Smooth muscle cell (in vitro differentiated cells): ENCODE results near the gene PCDHGA1. TPM values are rescaled to one million over a fixed set of nuclear protein-coding genes. Genes with fewer than 3 reads are reported as not detected.

ENCODE experiments used
- DNase-seq: peaks from one replicate; lab custom pipeline; 2025; ENCODE audit not compliant: unreplicated experiment; lab: John Stamatoyannopoulos, UW
- H2AFZ ChIP-seq: fragments of 200-600 bp; sonication (generic); 2 replicates; pipeline ENCODE4 v1.6.0; 2016; ENCODE audit warnings: antibody characterized with exemption, low read depth, mild to moderate bottlenecking
- H3F3A ChIP-seq: fragments of 200-600 bp; sonication (generic); 2 replicates; pipeline ENCODE4 v1.6.0; 2017; ENCODE audit warnings: antibody characterized with exemption, low read depth
- H3K27ac ChIP-seq: fragments of 200-600 bp; sonication (generic); 2 replicates; pipeline ENCODE4 v1.5.1; 2016; ENCODE audit warnings: low read depth, mild to moderate bottlenecking
- H3K27me3 ChIP-seq: fragments of 200-600 bp; sonication (generic); 2 replicates; pipeline ENCODE4 v1.6.1; 2016; ENCODE audit warnings: low read depth, mild to moderate bottlenecking
- H3K36me3 ChIP-seq: fragments of 200-600 bp; sonication (generic); 2 replicates; pipeline ENCODE4 v1.5.1; 2016; ENCODE audit warnings: low read depth
- H3K4me1 ChIP-seq: fragments of 200-600 bp; sonication (generic); 2 replicates; pipeline ENCODE4 v1.5.1; 2016; ENCODE audit warnings: low read depth
- H3K4me2 ChIP-seq: fragments of 200-600 bp; sonication (generic); 2 replicates; pipeline ENCODE4 v1.6.0; 2016; ENCODE audit warnings: mild to moderate bottlenecking
- H3K4me3 ChIP-seq: fragments of 200-600 bp; sonication (generic); 2 replicates; pipeline ENCODE4 v1.5.1; 2016; ENCODE audit warnings: mild to moderate bottlenecking
- H3K79me2 ChIP-seq: fragments of 200-600 bp; sonication (generic); 2 replicates; pipeline ENCODE4 v1.6.0; 2016; ENCODE audit warnings: low read depth, mild to moderate bottlenecking
- H3K9ac ChIP-seq: fragments of 200-600 bp; sonication (generic); 2 replicates; pipeline ENCODE4 v1.6.0; 2016; ENCODE audit warnings: low read depth
- H3K9me3 ChIP-seq: fragments of 200-600 bp; sonication (generic); replicated peaks from 2 replicates; pipeline ENCODE4 v1.5.1; 2016; ENCODE audit warnings: low read depth
- H4K20me1 ChIP-seq: fragments of 200-600 bp; sonication (generic); 2 replicates; pipeline ENCODE4 v1.6.0; 2016; ENCODE audit warnings: low read depth
- WGBS: methylation state at CpG from one replicate; pipeline ENCODE4 v1.1.7; 2016; ENCODE audit warnings: low lambda C conversion rate; 5-methylcytosine and 5-hydroxymethylcytosine counted together
- polyA plus RNA-seq: library from polyadenylated mRNA; unstranded; fragments of >200 nt; fragmentation: Nextera tagmentation; extraction: Ambion mirVana; gene quantifications from 2 replicates; pipeline ENCODE4 v1.2.1, GENCODE V29; 2016
- total RNA-seq: library from RNA; depleted of rRNA; stranded (reverse); fragments of >200 nt; gene quantifications from 2 replicates; pipeline ENCODE4 v1.2.3, GENCODE V29; 2014
- TF ChIP-seq, protein P1 (sequence below): fragments of 200-600 bp; sonication (generic); IDR thresholded peaks from 2 replicates; pipeline ENCODE4 v1.5.1; 2017; ENCODE audit warnings: borderline replicate concordance, mild to moderate bottlenecking, antibody characterized with exemption; ENCODE audit not compliant: insufficient read depth, poor library complexity, severe bottlenecking

PCDHGA1 gene
- total and polyA plus RNA-seq, 2 experiments from 2014 or later: 0.05 to 0.63 TPM

GRCh38 chr5:141360685-141361084 lies 30.4 kb downstream of the PCDHGA1 start:
- no peaks in the 10 kb centered on the region for H3K36me3 ChIP-seq
- no peak for DNase-seq
- no peaks in the 10 kb centered on the region for H3K27me3 ChIP-seq
- H3F3A ChIP-seq: no peaks in the 10 kb centered on the region
- no peak overlapping the region for H3K4me2 ChIP-seq
- TF ChIP-seq, protein P1, sequence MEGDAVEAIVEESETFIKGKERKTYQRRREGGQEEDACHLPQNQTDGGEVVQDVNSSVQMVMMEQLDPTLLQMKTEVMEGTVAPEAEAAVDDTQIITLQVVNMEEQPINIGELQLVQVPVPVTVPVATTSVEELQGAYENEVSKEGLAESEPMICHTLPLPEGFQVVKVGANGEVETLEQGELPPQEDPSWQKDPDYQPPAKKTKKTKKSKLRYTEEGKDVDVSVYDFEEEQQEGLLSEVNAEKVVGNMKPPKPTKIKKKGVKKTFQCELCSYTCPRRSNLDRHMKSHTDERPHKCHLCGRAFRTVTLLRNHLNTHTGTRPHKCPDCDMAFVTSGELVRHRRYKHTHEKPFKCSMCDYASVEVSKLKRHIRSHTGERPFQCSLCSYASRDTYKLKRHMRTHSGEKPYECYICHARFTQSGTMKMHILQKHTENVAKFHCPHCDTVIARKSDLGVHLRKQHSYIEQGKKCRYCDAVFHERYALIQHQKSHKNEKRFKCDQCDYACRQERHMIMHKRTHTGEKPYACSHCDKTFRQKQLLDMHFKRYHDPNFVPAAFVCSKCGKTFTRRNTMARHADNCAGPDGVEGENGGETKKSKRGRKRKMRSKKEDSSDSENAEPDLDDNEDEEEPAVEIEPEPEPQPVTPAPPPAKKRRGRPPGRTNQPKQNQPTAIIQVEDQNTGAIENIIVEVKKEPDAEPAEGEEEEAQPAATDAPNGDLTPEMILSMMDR: no peak
- H3K27ac ChIP-seq: no peak overlapping the region
- no peak overlapping the region for H2AFZ ChIP-seq
- no peaks in the 10 kb centered on the region for H4K20me1 ChIP-seq
- no peaks in the 10 kb centered on the region for H3K79me2 ChIP-seq
- H3K4me3 ChIP-seq: no peak overlapping the region
- H3K9ac ChIP-seq: no peak overlapping the region
- H3K4me1 ChIP-seq: no peaks in the 10 kb centered on the region
- peaks cover 6% of the 10 kb centered on the region for H3K9me3 ChIP-seq
- 95% methylated on average over 15 of the region's 15 CpGs for WGBS

GRCh38 chr5:141362719-141363118 lies 32.4 kb downstream of the PCDHGA1 start:
- no peak overlapping the region for H3K9ac ChIP-seq
- H4K20me1 ChIP-seq: no peaks in the 10 kb centered on the region
- H3K4me3 ChIP-seq: no peak overlapping the region
- H3F3A ChIP-seq: no peaks in the 10 kb centered on the region
- H3K27ac ChIP-seq: no peak overlapping the region
- no peaks in the 10 kb centered on the region for H3K27me3 ChIP-seq
- H3K36me3 ChIP-seq: no peaks in the 10 kb centered on the region
- DNase-seq: no peak
- no peak overlapping the region for H3K4me2 ChIP-seq
- H3K4me1 ChIP-seq: no peaks in the 10 kb centered on the region
- peaks cover 11% of the 10 kb centered on the region for H3K9me3 ChIP-seq
- H2AFZ ChIP-seq: no peak overlapping the region
- TF ChIP-seq, protein P1: no peak
- H3K79me2 ChIP-seq: no peaks in the 10 kb centered on the region

- no peak for DNase-seq
- Histone ChIP-seq H3K79me2 (no peaks in the 10 kb centered on the region), H3K4me2 (no peak within 1 kb of the TSS), H3K27ac (no peak within 1 kb of the TSS), H3K4me3 (no peak within 1 kb of the TSS), H3K27me3 (no peaks in the 10 kb centered on the region), H4K20me1 (no peaks in the 10 kb centered on the region), H3K9ac (no peak within 1 kb of the TSS), H3K36me3 (no peaks in the 10 kb centered on the region), H3K9me3 (peaks cover 11% of the 10 kb centered on the region), H3F3A (no peaks in the 10 kb centered on the region), H2AFZ (no peak within 1 kb of the TSS), H3K4me1 (no peaks in the 10 kb centered on the region)
- WGBS: 93% methylated on average over 34 of the region's 34 CpGs
- TF ChIP-seq, protein P1: no peak
Observed at GRCh38 chr5:141363952-141364660, 33.8 kb downstream of the PCDHGA1 start, which contains the start of gene PCDHGA5. PCDHGA5 (plus strand) TSS chr5:141364162; CDS start chr5:141364331, 169 bp downstream.
